Measurements from ENCODE around the gene LPP.

DNA sequence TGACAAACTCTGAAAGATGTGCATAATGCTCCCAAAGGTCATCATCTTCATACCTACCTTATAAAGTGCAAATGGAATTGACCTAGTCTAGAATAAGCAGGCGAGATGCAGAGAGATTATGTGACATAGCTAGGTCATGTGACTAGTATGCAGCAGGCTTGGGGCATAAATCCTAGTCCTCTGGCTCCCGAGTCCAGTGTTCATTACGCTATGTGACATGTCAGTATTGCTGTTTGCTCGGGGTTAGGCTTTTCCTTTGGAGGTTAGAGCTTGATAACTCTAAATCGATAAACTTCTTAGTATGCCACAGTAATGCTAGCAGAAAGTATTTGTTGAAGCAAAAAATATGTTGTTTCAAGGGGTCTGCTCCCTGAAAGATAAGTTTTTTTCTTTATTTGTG is 536.1 kb downstream of the LPP start:
- TF ChIP-seq EZH2 (IDR thresholded peaks at IDR 0.05; ENCODE audit: low read length, unreplicated experiment): no peak
- TF ChIP-seq, protein P1, sequence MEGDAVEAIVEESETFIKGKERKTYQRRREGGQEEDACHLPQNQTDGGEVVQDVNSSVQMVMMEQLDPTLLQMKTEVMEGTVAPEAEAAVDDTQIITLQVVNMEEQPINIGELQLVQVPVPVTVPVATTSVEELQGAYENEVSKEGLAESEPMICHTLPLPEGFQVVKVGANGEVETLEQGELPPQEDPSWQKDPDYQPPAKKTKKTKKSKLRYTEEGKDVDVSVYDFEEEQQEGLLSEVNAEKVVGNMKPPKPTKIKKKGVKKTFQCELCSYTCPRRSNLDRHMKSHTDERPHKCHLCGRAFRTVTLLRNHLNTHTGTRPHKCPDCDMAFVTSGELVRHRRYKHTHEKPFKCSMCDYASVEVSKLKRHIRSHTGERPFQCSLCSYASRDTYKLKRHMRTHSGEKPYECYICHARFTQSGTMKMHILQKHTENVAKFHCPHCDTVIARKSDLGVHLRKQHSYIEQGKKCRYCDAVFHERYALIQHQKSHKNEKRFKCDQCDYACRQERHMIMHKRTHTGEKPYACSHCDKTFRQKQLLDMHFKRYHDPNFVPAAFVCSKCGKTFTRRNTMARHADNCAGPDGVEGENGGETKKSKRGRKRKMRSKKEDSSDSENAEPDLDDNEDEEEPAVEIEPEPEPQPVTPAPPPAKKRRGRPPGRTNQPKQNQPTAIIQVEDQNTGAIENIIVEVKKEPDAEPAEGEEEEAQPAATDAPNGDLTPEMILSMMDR (conservative IDR thresholded peaks at IDR 0.05; ENCODE audit: low read depth, low read length): no peak
- TF ChIP-seq EZH2phosphoT487 (IDR thresholded peaks at IDR 0.05; ENCODE audit: borderline replicate concordance, low read length): no peak

Data from PC-3 (cell line).